Endothelial cell (in vitro differentiated cells): ENCODE results near the gene DNER. TPM values are rescaled to one million over a fixed set of nuclear protein-coding genes. Genes with fewer than 3 reads are reported as not detected.

Experiments used
- DNase-seq: peaks from one replicate; pipeline ENCODE4 v3.0.0; 2021; ENCODE audit warnings: low spot score
- H3K27ac Mint-ChIP-seq: one replicate; pipeline ENCODE4 v1.8.0; 2021; ENCODE audit warnings: mixed read lengths, inconsistent platforms; ENCODE audit not compliant: unreplicated experiment
- H3K27me3 Mint-ChIP-seq: one replicate; pipeline ENCODE4 v1.8.0; 2021; ENCODE audit warnings: mild to moderate bottlenecking, moderate library complexity, mixed read lengths, inconsistent platforms; ENCODE audit not compliant: unreplicated experiment
- H3K36me3 Mint-ChIP-seq: one replicate; pipeline ENCODE4 v1.8.0; 2021; ENCODE audit warnings: mild to moderate bottlenecking, low read depth, mixed read lengths, inconsistent platforms; ENCODE audit not compliant: unreplicated experiment
- H3K4me1 Mint-ChIP-seq: one replicate; pipeline ENCODE4 v1.8.0; 2021; ENCODE audit warnings: mild to moderate bottlenecking, mixed read lengths, inconsistent platforms; ENCODE audit not compliant: unreplicated experiment
- H3K4me3 Mint-ChIP-seq: one replicate; pipeline ENCODE4 v1.8.0; 2021; ENCODE audit warnings: mild to moderate bottlenecking, mixed read lengths, inconsistent platforms; ENCODE audit not compliant: unreplicated experiment
- H3K9me3 Mint-ChIP-seq: one replicate; pipeline ENCODE4 v1.8.0; 2021; ENCODE audit warnings: mixed read lengths, inconsistent platforms; ENCODE audit not compliant: unreplicated experiment
- total RNA-seq: library from RNA; stranded (reverse); fragmentation: NEBNext Ultra II Directional; extraction: Animal tissue kit (Norgen Biotek cat#: 25700); gene quantifications from one replicate; pipeline ENCODE4 v1.2.1, GENCODE V29; 2021; ENCODE audit not compliant: unreplicated experiment
- TF ChIP-seq, protein P1 (sequence below): fragments of 200-600 bp; sonication (generic); IDR thresholded peaks from one replicate; pipeline ENCODE4 v1.5.0; 2021; ENCODE audit warnings: antibody characterized with exemption; ENCODE audit not compliant: unreplicated experiment

DNER gene
- total RNA-seq, 1 donor from 2014 or later = 0.15 TPM

DNA sequence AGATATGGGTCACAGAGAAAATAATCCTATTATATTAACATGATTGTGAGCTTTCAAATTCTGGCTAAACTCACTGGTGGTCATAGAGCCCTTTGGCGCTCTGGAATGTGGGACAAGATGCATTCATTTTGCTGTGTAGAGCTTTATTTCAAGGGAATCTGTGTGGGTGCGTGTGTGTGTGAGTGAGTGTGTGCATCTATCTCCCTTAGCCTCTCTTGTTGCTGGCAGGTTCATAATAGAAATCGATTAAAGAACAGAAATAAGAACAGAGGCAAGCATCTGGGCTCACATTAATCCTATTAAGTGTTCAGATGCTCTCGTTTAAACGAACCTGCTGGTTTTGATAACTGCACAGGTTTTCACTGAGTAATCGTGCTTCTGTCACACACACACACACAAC lies 287.9 kb downstream of the DNER start:
- no peak overlapping the region for H3K27ac Mint-ChIP-seq
- no peak overlapping the region for H3K4me3 Mint-ChIP-seq
- no peak for DNase-seq
- H3K27me3 Mint-ChIP-seq = peaks cover 1% of the 10 kb centered on the region
- H3K9me3 Mint-ChIP-seq = no peaks in the 10 kb centered on the region
- no peaks in the 10 kb centered on the region for H3K4me1 Mint-ChIP-seq
- TF ChIP-seq, protein P1, sequence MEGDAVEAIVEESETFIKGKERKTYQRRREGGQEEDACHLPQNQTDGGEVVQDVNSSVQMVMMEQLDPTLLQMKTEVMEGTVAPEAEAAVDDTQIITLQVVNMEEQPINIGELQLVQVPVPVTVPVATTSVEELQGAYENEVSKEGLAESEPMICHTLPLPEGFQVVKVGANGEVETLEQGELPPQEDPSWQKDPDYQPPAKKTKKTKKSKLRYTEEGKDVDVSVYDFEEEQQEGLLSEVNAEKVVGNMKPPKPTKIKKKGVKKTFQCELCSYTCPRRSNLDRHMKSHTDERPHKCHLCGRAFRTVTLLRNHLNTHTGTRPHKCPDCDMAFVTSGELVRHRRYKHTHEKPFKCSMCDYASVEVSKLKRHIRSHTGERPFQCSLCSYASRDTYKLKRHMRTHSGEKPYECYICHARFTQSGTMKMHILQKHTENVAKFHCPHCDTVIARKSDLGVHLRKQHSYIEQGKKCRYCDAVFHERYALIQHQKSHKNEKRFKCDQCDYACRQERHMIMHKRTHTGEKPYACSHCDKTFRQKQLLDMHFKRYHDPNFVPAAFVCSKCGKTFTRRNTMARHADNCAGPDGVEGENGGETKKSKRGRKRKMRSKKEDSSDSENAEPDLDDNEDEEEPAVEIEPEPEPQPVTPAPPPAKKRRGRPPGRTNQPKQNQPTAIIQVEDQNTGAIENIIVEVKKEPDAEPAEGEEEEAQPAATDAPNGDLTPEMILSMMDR = no peak
- no peaks in the 10 kb centered on the region for H3K36me3 Mint-ChIP-seq

DNA sequence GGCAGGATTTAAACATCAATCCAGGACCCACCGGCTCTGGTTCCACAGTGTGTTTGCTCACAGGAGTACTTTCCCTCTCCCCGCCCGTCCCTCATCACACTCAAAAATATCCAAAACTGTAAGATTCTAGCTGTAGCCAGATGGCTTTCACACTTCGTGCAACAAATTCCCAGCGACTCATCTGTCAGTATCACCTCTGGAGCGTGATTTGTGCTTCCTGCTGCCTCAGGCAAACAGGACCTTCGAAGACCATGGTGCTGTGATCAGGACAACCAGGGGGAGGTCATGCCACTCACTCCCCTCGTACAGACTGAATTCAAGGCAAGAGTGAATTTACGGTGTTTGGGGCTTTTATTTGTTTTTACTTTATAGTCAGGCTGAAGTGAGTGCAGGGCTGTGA lies 288.8 kb downstream of the DNER start:
- peaks cover 1% of the 10 kb centered on the region for H3K27me3 Mint-ChIP-seq
- H3K36me3 Mint-ChIP-seq = no peaks in the 10 kb centered on the region
- TF ChIP-seq, protein P1 = no peak
- H3K27ac Mint-ChIP-seq = no peak overlapping the region
- H3K4me1 Mint-ChIP-seq = no peaks in the 10 kb centered on the region
- no peaks in the 10 kb centered on the region for H3K9me3 Mint-ChIP-seq
- DNase-seq = no peak
- no peak overlapping the region for H3K4me3 Mint-ChIP-seq

DNA sequence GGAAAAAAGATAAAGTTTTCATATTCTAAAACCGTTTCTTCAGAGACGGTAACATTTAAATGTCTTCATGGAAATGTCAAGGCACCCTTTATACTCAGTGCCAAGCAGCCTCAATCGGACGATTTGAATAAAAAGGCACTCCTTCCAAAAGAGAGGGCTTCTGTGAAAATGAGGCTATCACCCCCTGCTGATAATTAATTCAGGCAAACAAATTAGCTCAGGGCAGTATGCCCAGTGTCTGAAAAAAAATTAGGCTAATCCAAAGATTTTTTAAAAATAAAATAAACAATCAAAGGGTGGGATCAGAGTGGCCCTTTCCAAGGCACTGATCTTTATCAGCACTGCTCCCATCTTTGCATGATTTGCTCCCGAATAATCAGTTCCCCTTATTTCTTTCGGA lies 292.3 kb downstream of the DNER start:
- Mint-ChIP-seq H3K36me3 (no peaks in the 10 kb centered on the region), H3K4me3 (no peak overlapping the region), H3K4me1 (no peaks in the 10 kb centered on the region), H3K27me3 (peaks cover 1% of the 10 kb centered on the region), H3K27ac (no peak overlapping the region), H3K9me3 (no peaks in the 10 kb centered on the region)
- TF ChIP-seq, protein P1 = no peak
- DNase-seq = no peak

DNA sequence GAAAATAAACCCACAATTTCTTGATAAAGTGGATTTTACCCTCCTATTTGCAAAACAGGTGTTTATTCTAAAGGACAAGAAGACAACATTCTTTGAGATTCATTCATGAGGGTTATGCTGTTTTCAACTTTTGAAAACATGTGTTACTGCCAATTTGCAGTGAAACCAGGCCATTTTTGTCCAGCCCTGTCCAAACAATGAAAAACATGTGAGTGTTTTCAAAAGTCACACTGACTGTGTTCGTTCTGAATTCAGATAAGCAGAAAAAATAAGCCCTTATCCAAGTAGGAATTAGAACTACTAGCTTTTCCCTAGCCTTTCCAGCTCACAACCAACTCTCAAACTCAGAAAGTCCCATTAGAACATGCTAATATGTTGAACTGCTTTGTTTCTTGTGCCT lies 295.2 kb downstream of the DNER start:
- peaks cover 9% of the 10 kb centered on the region for H3K4me1 Mint-ChIP-seq
- TF ChIP-seq, protein P1 = no peak
- H3K27me3 Mint-ChIP-seq = peaks cover 1% of the 10 kb centered on the region
- no peak for DNase-seq
- H3K36me3 Mint-ChIP-seq = no peaks in the 10 kb centered on the region
- no peak overlapping the region for H3K27ac Mint-ChIP-seq
- no peaks in the 10 kb centered on the region for H3K9me3 Mint-ChIP-seq
- H3K4me3 Mint-ChIP-seq = no peak overlapping the region

DNA sequence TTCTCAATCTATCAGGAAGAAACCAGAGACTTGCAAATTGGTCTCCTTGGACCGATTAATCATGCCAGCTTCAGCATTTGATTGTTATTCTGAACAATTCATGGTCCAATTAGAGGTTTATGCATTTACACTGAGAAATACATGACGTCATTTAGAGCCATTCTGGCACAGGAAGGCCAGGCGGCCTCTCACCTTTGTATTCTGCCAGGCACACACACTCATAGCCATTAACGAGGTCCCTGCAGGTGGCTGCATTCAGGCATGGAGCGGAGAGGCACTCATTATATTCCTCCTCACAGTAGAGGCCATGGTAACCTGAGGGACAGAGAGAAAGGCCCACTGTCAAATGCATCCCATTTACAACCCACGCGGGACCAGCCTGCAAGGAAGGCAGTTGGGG lies 296.4 kb downstream of the DNER start:
- Mint-ChIP-seq H3K4me1 (peaks cover 9% of the 10 kb centered on the region), H3K4me3 (no peak overlapping the region), H3K9me3 (no peaks in the 10 kb centered on the region), H3K27ac (no peak overlapping the region), H3K27me3 (peaks cover 1% of the 10 kb centered on the region), H3K36me3 (no peaks in the 10 kb centered on the region)
- TF ChIP-seq, protein P1 = no peak
- DNase-seq = no peak
